ENCODE data around the gene PRG3. TPM values are rescaled to one million over a fixed set of nuclear protein-coding genes. Genes with fewer than 3 reads are reported as not detected.

The PRG3 gene
- total RNA-seq, 6 donors from 2014 or later = not detected

DNA sequence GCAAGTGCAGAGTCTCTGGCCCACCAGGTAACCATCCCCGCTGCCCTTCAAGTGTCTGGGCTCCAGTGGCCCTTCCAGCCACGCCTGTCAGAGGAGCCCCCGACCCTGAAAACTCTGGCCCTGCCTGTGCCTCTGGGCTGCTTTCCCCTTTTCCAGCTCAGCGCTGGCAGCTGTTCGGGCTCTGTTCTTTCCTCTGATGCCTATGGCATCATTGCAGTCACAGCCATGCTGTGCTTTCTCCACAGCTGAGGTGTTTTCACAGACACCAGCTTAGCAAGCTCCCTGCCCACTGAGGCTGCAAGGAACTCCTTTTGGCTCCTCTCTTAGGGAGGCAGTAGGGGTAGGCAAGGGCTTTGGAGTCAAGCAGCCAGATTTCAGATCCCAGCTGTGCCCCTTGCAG is 21.6 kb downstream of the PRG3 start:
- WGBS, 2 donors = 86% methylated on average over 5 of the region's 5 CpGs; no CpG with 5 or more reads in 1 of the 2 donors

GRCh38 chr11:57358991-57359390 is 22.0 kb downstream of the PRG3 start:
- ATAC-seq (ENCODE audit: low FRiP score in 2 of 2) = no peak
- Histone ChIP-seq H3K4me1 (peaks cover 0 to 6% (median 2%) of the 10 kb centered on the region in 4 donors), H3K9me3 (no peaks in the 10 kb centered on the region), H3K4me3 (no peak overlapping the region), H3K27me3 (no peaks in the 10 kb centered on the region), H3K36me3 (no peaks in the 10 kb centered on the region), H3K27ac (no peak overlapping the region)
- TF ChIP-seq CTCF (IDR thresholded peaks at IDR 0.05) (no peak), POLR2AphosphoS5 (IDR thresholded peaks at IDR 0.05) (no peak), EP300 (IDR thresholded peaks at IDR 0.05) (no peak), POLR2A (IDR thresholded peaks at IDR 0.05) (no peak)
- WGBS, 2 donors = 76% methylated on average over 9 of the region's 9 CpGs; no CpG with 5 or more reads in 1 of the 2 donors
- peak in 1 of 2 donors; percentile 38 for DNase-seq

More for the DNA sequence above, 21.6 kb downstream of the PRG3 start:
- ATAC-seq (ENCODE audit: low FRiP score in 2 of 2) (no peak), DNase-seq (no peak)
- no peaks in the 10 kb centered on the region for H3K27me3 ChIP-seq
- TF ChIP-seq CTCF (IDR thresholded peaks at IDR 0.05) (no peak), EP300 (IDR thresholded peaks at IDR 0.05) (no peak), POLR2A (IDR thresholded peaks at IDR 0.05) (no peak), POLR2AphosphoS5 (IDR thresholded peaks at IDR 0.05) (no peak)
- H3K9me3 ChIP-seq = no peaks in the 10 kb centered on the region
- no peak overlapping the region for H3K27ac ChIP-seq
- H3K36me3 ChIP-seq = no peaks in the 10 kb centered on the region
- H3K4me1 ChIP-seq = peaks cover 0 to 6% (median 2%) of the 10 kb centered on the region in 4 donors
- H3K4me3 ChIP-seq = no peak overlapping the region

GRCh38 chr11:57358543-57358961 is 22.4 kb downstream of the PRG3 start:
- ATAC-seq (ENCODE audit: low FRiP score in 2 of 2) = no peak
- H3K4me3 ChIP-seq = no peak overlapping the region
- no peak for TF ChIP-seq POLR2A (IDR thresholded peaks at IDR 0.05)
- no peak for TF ChIP-seq CTCF (IDR thresholded peaks at IDR 0.05)
- no peak for TF ChIP-seq EP300 (IDR thresholded peaks at IDR 0.05)
- TF ChIP-seq POLR2AphosphoS5 (IDR thresholded peaks at IDR 0.05) = no peak
- DNase-seq = no peak
- no peaks in the 10 kb centered on the region for H3K27me3 ChIP-seq
- H3K4me1 ChIP-seq = peaks cover 0 to 6% (median 2%) of the 10 kb centered on the region in 4 donors
- no peak overlapping the region for H3K27ac ChIP-seq
- H3K9me3 ChIP-seq = no peaks in the 10 kb centered on the region
- whole genome bisulfite sequencing, 2 donors = 79% methylated on average over 9 of the region's 9 CpGs
- no peaks in the 10 kb centered on the region for H3K36me3 ChIP-seq

- peak overlapping the region in 1 of 4 donors; percentile 27 for H3K27ac ChIP-seq
- no peak overlapping the region for H3K4me3 ChIP-seq
- no peaks in the 10 kb centered on the region for H3K9me3 ChIP-seq
- 35 to 38% methylated on average over 6 of the region's 6 CpGs for WGBS, 2 donors
- TF ChIP-seq POLR2AphosphoS5 (IDR thresholded peaks at IDR 0.05) (no peak), CTCF (IDR thresholded peaks at IDR 0.05) (no peak), EP300 (IDR thresholded peaks at IDR 0.05) (no peak), POLR2A (IDR thresholded peaks at IDR 0.05) (no peak)
- H3K27me3 ChIP-seq = no peaks in the 10 kb centered on the region
- ATAC-seq (ENCODE audit: low FRiP score in 2 of 2) (no peak), DNase-seq (no peak)
- peaks cover 0 to 6% (median 2%) of the 10 kb centered on the region in 4 donors for H3K4me1 ChIP-seq
- H3K36me3 ChIP-seq = no peaks in the 10 kb centered on the region
Measured at GRCh38 chr11:57357856-57358255, 23.1 kb downstream of the PRG3 start.

- H3K4me1 ChIP-seq = peaks cover 0 to 6% (median 2%) of the 10 kb centered on the region in 4 donors
- no peaks in the 10 kb centered on the region for H3K9me3 ChIP-seq
- no peak for DNase-seq
- H3K27me3 ChIP-seq = no peaks in the 10 kb centered on the region
- H3K4me3 ChIP-seq = no peak overlapping the region
- H3K27ac ChIP-seq = peak overlapping the region in 1 of 4 donors; percentile 27
- TF ChIP-seq EP300 (IDR thresholded peaks at IDR 0.05) = no peak
- TF ChIP-seq CTCF (IDR thresholded peaks at IDR 0.05) = no peak
- no peak for TF ChIP-seq POLR2AphosphoS5 (IDR thresholded peaks at IDR 0.05)
- TF ChIP-seq POLR2A (IDR thresholded peaks at IDR 0.05) = no peak
- H3K36me3 ChIP-seq = no peaks in the 10 kb centered on the region
- no peak for ATAC-seq (ENCODE audit: low FRiP score in 2 of 2)
- WGBS, 2 donors = 89 to 94% methylated on average over 3 of the region's 3 CpGs
Measured at GRCh38 chr11:57357310-57357709, 23.6 kb downstream of the PRG3 start.

Data from upper lobe of left lung (tissue), 6 donors.